HepG2 (cell line): ENCODE results near the gene ZDHHC18. TPM values are rescaled to one million over a fixed set of nuclear protein-coding genes. Genes with fewer than 3 reads are reported as not detected.

Experiments
- ATAC-seq: fragments of 200-7000 bp; cut with Tn5 transposase; 3 replicates; pipeline ENCODE4 v1.9.1; 2020; ENCODE audit warnings: mild to moderate bottlenecking, moderate library complexity
- BruUV-seq: library from RNA; stranded (reverse); fragments of 400-500 nt; replicated peaks from 2 replicates; lab custom pipeline; 2021; lab: Mats Ljungman, UMichigan
- CTCF ChIA-PET: fragments of 300-600 bp; formaldehyde crosslinking; extraction: SDS; loops from one replicate; lab custom pipeline; 2021; ENCODE audit warnings: low total read pairs, inconsistent platforms, low intra/inter-chr PET ratio; lab: Yijun Ruan, JAX
- POLR2A ChIA-PET: fragments of 350-600 bp; sonication (Branson Sonifier 250); formaldehyde crosslinking; loops from one replicate; lab custom pipeline; 2020; ENCODE audit warnings: antibody characterized with exemption, inconsistent platforms; lab: Yijun Ruan, JAX
- DNase-seq: peaks from one replicate; pipeline ENCODE4 v3.0.0-alpha.2; 2015; ENCODE audit warnings: low spot score
- FAIRE-seq: peaks from 3 replicates; lab custom pipeline; 2011; peaks lifted over from hg19 to GRCh38; lab: Jason Lieb, UNC
- H2AFZ ChIP-seq: one replicate; pipeline ENCODE4 v1.6.1; 2011; ENCODE audit warnings: low read length, inconsistent platforms
- H3K27ac ChIP-seq: fragments of 300-600 bp; 3 replicates; pipeline ENCODE4 v1.8.0; 2011; ENCODE audit warnings: mixed run types, mild to moderate bottlenecking, mixed read lengths, low read length, inconsistent platforms; ENCODE audit not compliant: insufficient read depth; ENCODE audit errors: extremely low read length
- H3K27me3 ChIP-seq, 2 experiments: fragments of 200-600 bp in 1 of 2; 2 replicates in 1 of 2; 3 replicates in 1 of 2; pipeline versions ENCODE4 v1.6.0 to v1.8.0; 2011; ENCODE audit warnings: low read length in 2 of 2, mild to moderate bottlenecking in 2 of 2, moderate library complexity in 2 of 2, inconsistent platforms in 1 of 2; ENCODE audit not compliant: insufficient read depth in 2 of 2, control insufficient read depth in 1 of 2
- H3K36me3 ChIP-seq, 2 experiments: fragments of 200-600 bp in 1 of 2; replicated peaks in 1 of 2; 2 replicates in 1 of 2; 3 replicates in 1 of 2; pipeline versions ENCODE4 v1.5.1 to v1.8.0; 2011; ENCODE audit warnings: low read length in 2 of 2, inconsistent platforms in 1 of 2; ENCODE audit not compliant: insufficient read depth in 2 of 2, control insufficient read depth in 1 of 2
- H3K4me1 ChIP-seq: 2 replicates; pipeline ENCODE4 v1.5.1; 2012; ENCODE audit warnings: low read length, inconsistent platforms; ENCODE audit not compliant: insufficient read depth
- H3K4me2 ChIP-seq: 2 replicates; pipeline ENCODE4 v1.6.0; 2011; ENCODE audit warnings: low read depth, low read length, inconsistent platforms
- H3K4me3 ChIP-seq, 3 experiments: fragments of 200-600 bp in 1 of 3; sonication (generic), shearing (Covaris generic) in 1 of 3; replicated peaks in 1 of 3; 2 replicates each; pipeline ENCODE4 v1.5.1; 2011 to 2016; ENCODE audit warnings: low read length in 3 of 3, inconsistent platforms in 2 of 3, low read depth in 2 of 3, mild to moderate bottlenecking in 2 of 3, control low read depth in 1 of 3, mixed read lengths in 1 of 3; ENCODE audit not compliant: insufficient read depth in 1 of 3
- H3K79me2 ChIP-seq: one replicate; pipeline ENCODE4 v1.6.1; 2011; ENCODE audit warnings: low read length, inconsistent platforms; ENCODE audit not compliant: insufficient read depth
- H3K9ac ChIP-seq: 2 replicates; pipeline ENCODE4 v1.6.0; 2011; ENCODE audit warnings: mild to moderate bottlenecking, low read depth, low read length, inconsistent platforms; ENCODE audit not compliant: insufficient read depth
- H3K9me3 ChIP-seq: 2 replicates; pipeline ENCODE4 v1.5.1; 2012; ENCODE audit warnings: mild to moderate bottlenecking, low read length
- H4K20me1 ChIP-seq: 2 replicates; pipeline ENCODE4 v1.6.0; 2011; ENCODE audit warnings: inconsistent platforms, mild to moderate bottlenecking, low read length, moderate library complexity; ENCODE audit not compliant: insufficient read depth
- AHR ChIP-seq: IDR thresholded peaks from 2 replicates; pipeline ENCODE4 v1.6.1; 2018; ENCODE audit warnings: missing genetic modification reagents, missing compliant biosample characterization
- ELF1 ChIP-seq: sonication (generic); formaldehyde crosslinking; IDR thresholded peaks from 2 replicates; pipeline ENCODE4 v1.4.0; 2020; ENCODE audit warnings: missing genetic modification reagents
- ELF3 ChIP-seq: IDR thresholded peaks from 2 replicates; pipeline ENCODE4 v1.6.1; 2016; ENCODE audit warnings: missing genetic modification reagents, missing compliant biosample characterization
- GABPB1 ChIP-seq: IDR thresholded peaks from 2 replicates; pipeline ENCODE4 v1.6.1; 2016; ENCODE audit warnings: mild to moderate bottlenecking, missing genetic modification reagents, moderate library complexity, missing compliant biosample characterization
- GATAD2A ChIP-seq: IDR thresholded peaks from 2 replicates; pipeline ENCODE4 v1.6.1; 2016
- HOXA3 ChIP-seq: sonication (generic); formaldehyde crosslinking; IDR thresholded peaks from 2 replicates; pipeline ENCODE4 v1.5.0; 2020; ENCODE audit warnings: missing genetic modification reagents
- RXRB ChIP-seq: IDR thresholded peaks from 2 replicates; pipeline ENCODE4 v1.6.1; 2016; ENCODE audit warnings: borderline replicate concordance, missing genetic modification reagents, missing compliant biosample characterization
- SAP130 ChIP-seq: IDR thresholded peaks from 2 replicates; pipeline ENCODE4 v1.6.1; 2016; ENCODE audit warnings: low read depth
- SMAD3 ChIP-seq: sonication (generic); formaldehyde crosslinking; IDR thresholded peaks from 2 replicates; pipeline ENCODE4 v1.4.0; 2020; ENCODE audit warnings: missing genetic modification reagents
- ZFY ChIP-seq: sonication (generic); formaldehyde crosslinking; IDR thresholded peaks from 2 replicates; pipeline ENCODE4 v1.4.0; 2020; ENCODE audit warnings: missing genetic modification reagents
- WGBS: methylation state at CpG from one replicate; pipeline ENCODE4 v1.1.6; 2017; ENCODE audit warnings: low lambda C conversion rate; 5-methylcytosine and 5-hydroxymethylcytosine counted together
- in situ Hi-C: cut with HindIII; loops from 2 replicates; pipeline ENCODE4 v1.10.0; 2017; ENCODE audit warnings: low pct_unique_long_range_greater_than_20kb; ENCODE audit not compliant: extremely low pct_ligation_motif_present
- intact Hi-C: fragments of 100-400 bp; cut with micrococcal nuclease; formaldehyde crosslinking; loops from one replicate; pipeline ENCODE4 v1.10.0; 2022; ENCODE audit not compliant: unreplicated experiment
- polyA plus RNA-seq, 8 experiments: library from polyadenylated mRNA; depleted of rRNA in 3 of 8; stranded (reverse) in 7 of 8; unstranded in 1 of 8; fragments of >200 nt; fragmentation: Illumina TruSeq in 4 of 8; extraction: Trizol in 4 of 8; gene quantifications; 2 replicates each; pipeline versions ENCODE4 v1.2.1 to v1.2.3, GENCODE V29; 2011 to 2016; ENCODE audit warnings: low read depth in 4 of 8, missing spikeins in 1 of 8, mixed read lengths in 1 of 8; ENCODE audit not compliant: insufficient read depth in 1 of 8
- total RNA-seq, 5 experiments: library from RNA; depleted of rRNA; stranded (reverse); fragments of >200 nt; fragmentation: Illumina TruSeq; extraction: Trizol; gene quantifications; 2 replicates each; pipeline ENCODE4 v1.2.3, GENCODE V29; 2016; ENCODE audit warnings: low read depth in 1 of 5
- TF ChIP-seq, protein P1 (sequence below): sonication (generic); formaldehyde crosslinking; IDR thresholded peaks from 2 replicates; pipeline ENCODE4 v1.4.0; 2020; ENCODE audit warnings: missing genetic modification reagents, borderline replicate concordance
- TF ChIP-seq, protein P2 (sequence below): sonication (generic); formaldehyde crosslinking; IDR thresholded peaks from 2 replicates; pipeline ENCODE4 v1.9.0; 2021; ENCODE audit warnings: mild to moderate bottlenecking, missing genetic modification reagents

The ZDHHC18 gene
- total and polyA plus RNA-seq, 2 of the 13 experiments (the other 11 are each of a cell fraction or from before 2014, with no cell fraction given), result 13.2 to 35.3 TPM

DNA sequence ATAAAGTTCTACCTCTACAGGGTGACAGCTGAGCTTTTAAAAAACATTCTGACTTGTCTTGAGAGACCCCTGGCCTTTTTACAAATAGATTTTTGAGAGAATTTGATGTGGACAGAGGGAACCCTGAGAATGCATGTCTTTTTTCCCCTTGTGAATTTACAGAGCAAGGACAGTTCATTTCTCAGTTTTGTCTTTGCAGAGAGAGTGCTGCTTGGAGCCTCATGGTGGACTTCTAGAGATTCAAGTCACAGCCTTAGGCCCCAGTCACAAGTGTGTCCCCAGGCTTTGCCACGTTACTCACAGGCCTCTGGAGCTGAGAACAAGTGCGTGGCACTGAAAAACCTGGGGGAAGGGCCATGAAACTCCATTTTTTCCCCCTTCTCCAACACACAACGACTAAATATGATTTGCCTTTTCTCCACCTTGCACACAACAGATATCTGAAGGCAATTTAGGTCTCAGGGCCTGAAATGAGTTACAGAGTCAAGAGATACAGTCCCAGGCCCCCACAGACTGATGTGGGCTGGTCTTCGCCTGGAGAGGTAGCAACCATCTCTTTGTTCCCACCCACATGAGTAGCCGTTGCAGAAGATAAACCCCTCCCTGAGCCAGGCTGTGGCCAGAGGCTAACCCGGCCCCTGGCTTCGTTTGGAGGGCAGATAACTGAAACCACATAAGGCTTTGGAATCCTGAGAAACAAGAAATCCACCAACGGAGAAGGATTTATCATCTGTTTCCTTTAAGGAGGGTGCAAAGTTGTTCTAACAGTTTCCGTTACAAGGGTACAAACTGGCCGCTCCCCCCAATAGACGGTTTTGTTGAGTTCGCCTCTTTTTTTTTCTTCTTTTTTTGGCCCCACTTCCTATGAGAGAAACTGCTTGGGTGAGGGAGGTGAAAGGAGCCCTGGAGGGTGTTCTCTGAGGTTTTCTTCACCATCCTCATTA lies 39.8 kb upstream of the ZDHHC18 start:
- H3K9ac ChIP-seq, result peak overlapping the region; percentile 98
- peaks cover 6% of the 10 kb centered on the region for H3K79me2 ChIP-seq
- DNase-seq (peak; percentile 71), FAIRE-seq (peak; percentile 77), ATAC-seq (peak; percentile 52)
- no peaks in the 10 kb centered on the region; a peak in 1 of 5 replicates for H3K27me3 ChIP-seq
- WGBS, result 14% methylated on average over 12 of the region's 12 CpGs
- H3K9me3 ChIP-seq, result no peaks in the 10 kb centered on the region
- ChIA-PET POLR2A (interaction anchor here (1.2 to 7.0 kb wide), 11 partner anchors 15 to 285 kb away, joined by 3 to 127 read pairs (median 9); partner anchors contain the start of gene ARID1A), CTCF (no interaction called here)
- no peaks in the 10 kb centered on the region for H4K20me1 ChIP-seq
- peaks cover 74% of the 10 kb centered on the region for H3K4me1 ChIP-seq
- peak overlapping the region; percentile 97 for H3K27ac ChIP-seq
- peak overlapping the region; percentile 99 for H3K4me2 ChIP-seq
- no peak overlapping the region for H2AFZ ChIP-seq
- peak overlapping the region; percentile 78 to 89 (median 87) for H3K4me3 ChIP-seq
- BruUV-seq, result no TSS peak
- intact Hi-C loops, result loop anchor here (5.0 kb wide), 2 partner anchors 89 to 109 kb away; partner anchors contain the start of gene ARID1A
- no peaks in the 10 kb centered on the region for H3K36me3 ChIP-seq
- in situ Hi-C loops, result loop anchor here (5.0 kb wide), 2 partner anchors 94 to 184 kb away; no protein-coding TSS in a partner anchor
- TF ChIP-seq, protein P1, sequence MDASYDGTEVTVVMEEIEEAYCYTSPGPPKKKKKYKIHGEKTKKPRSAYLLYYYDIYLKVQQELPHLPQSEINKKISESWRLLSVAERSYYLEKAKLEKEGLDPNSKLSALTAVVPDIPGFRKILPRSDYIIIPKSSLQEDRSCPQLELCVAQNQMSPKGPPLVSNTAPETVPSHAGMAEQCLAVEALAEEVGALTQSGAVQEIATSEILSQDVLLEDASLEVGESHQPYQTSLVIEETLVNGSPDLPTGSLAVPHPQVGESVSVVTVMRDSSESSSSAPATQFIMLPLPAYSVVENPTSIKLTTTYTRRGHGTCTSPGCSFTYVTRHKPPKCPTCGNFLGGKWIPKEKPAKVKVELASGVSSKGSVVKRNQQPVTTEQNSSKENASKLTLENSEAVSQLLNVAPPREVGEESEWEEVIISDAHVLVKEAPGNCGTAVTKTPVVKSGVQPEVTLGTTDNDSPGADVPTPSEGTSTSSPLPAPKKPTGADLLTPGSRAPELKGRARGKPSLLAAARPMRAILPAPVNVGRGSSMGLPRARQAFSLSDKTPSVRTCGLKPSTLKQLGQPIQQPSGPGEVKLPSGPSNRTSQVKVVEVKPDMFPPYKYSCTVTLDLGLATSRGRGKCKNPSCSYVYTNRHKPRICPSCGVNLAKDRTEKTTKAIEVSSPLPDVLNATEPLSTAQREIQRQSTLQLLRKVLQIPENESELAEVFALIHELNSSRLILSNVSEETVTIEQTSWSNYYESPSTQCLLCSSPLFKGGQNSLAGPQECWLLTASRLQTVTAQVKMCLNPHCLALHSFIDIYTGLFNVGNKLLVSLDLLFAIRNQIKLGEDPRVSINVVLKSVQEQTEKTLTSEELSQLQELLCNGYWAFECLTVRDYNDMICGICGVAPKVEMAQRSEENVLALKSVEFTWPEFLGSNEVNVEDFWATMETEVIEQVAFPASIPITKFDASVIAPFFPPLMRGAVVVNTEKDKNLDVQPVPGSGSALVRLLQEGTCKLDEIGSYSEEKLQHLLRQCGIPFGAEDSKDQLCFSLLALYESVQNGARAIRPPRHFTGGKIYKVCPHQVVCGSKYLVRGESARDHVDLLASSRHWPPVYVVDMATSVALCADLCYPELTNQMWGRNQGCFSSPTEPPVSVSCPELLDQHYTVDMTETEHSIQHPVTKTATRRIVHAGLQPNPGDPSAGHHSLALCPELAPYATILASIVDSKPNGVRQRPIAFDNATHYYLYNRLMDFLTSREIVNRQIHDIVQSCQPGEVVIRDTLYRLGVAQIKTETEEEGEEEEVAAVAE (CRISPR knock-in tag), result peak; percentile 50; the same call in 1 of the 2 replicates
- TF ChIP-seq ZFY (CRISPR knock-in tag) (peak; percentile 57; the same call in 1 of the 2 replicates), GATAD2A (CRISPR knock-in tag) (0 out of 2 replicates have a peak, but pooled peaks have one; percentile 18), RXRB (CRISPR knock-in tag) (peak; percentile 36; the same call in 1 of the 2 replicates), SMAD3 (CRISPR knock-in tag) (0 out of 2 replicates have a peak, but pooled peaks have one; percentile 38), HOXA3 (peak; percentile 33; the same call in 1 of the 2 replicates), SAP130 (CRISPR knock-in tag) (peak; percentile 54; the same call in 1 of the 2 replicates), ELF1 (CRISPR knock-in tag) (peak; percentile 4; the same call in 1 of the 2 replicates), AHR (CRISPR knock-in tag) (0 out of 2 replicates have a peak, but pooled peaks have one; percentile 54), GABPB1 (CRISPR knock-in tag) (no peak), ELF3 (CRISPR knock-in tag) (0 out of 2 replicates have a peak, but pooled peaks have one; percentile 27)
- TF ChIP-seq, protein P2, sequence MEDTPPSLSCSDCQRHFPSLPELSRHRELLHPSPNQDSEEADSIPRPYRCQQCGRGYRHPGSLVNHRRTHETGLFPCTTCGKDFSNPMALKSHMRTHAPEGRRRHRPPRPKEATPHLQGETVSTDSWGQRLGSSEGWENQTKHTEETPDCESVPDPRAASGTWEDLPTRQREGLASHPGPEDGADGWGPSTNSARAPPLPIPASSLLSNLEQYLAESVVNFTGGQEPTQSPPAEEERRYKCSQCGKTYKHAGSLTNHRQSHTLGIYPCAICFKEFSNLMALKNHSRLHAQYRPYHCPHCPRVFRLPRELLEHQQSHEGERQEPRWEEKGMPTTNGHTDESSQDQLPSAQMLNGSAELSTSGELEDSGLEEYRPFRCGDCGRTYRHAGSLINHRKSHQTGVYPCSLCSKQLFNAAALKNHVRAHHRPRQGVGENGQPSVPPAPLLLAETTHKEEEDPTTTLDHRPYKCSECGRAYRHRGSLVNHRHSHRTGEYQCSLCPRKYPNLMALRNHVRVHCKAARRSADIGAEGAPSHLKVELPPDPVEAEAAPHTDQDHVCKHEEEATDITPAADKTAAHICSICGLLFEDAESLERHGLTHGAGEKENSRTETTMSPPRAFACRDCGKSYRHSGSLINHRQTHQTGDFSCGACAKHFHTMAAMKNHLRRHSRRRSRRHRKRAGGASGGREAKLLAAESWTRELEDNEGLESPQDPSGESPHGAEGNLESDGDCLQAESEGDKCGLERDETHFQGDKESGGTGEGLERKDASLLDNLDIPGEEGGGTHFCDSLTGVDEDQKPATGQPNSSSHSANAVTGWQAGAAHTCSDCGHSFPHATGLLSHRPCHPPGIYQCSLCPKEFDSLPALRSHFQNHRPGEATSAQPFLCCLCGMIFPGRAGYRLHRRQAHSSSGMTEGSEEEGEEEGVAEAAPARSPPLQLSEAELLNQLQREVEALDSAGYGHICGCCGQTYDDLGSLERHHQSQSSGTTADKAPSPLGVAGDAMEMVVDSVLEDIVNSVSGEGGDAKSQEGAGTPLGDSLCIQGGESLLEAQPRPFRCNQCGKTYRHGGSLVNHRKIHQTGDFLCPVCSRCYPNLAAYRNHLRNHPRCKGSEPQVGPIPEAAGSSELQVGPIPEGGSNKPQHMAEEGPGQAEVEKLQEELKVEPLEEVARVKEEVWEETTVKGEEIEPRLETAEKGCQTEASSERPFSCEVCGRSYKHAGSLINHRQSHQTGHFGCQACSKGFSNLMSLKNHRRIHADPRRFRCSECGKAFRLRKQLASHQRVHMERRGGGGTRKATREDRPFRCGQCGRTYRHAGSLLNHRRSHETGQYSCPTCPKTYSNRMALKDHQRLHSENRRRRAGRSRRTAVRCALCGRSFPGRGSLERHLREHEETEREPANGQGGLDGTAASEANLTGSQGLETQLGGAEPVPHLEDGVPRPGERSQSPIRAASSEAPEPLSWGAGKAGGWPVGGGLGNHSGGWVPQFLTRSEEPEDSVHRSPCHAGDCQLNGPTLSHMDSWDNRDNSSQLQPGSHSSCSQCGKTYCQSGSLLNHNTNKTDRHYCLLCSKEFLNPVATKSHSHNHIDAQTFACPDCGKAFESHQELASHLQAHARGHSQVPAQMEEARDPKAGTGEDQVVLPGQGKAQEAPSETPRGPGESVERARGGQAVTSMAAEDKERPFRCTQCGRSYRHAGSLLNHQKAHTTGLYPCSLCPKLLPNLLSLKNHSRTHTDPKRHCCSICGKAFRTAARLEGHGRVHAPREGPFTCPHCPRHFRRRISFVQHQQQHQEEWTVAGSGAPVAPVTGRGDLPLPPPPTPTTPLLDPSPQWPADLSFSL (CRISPR knock-in tag), result peak; percentile 16; the same call in 1 of the 2 replicates
